OCI-LY3 (cell line): ENCODE measurements around the gene TMIGD3.

Source experiments
- CTCF ChIP-seq: fragments of 200-600, 300-600 bp; sonication (generic); IDR thresholded peaks from 2 replicates; pipeline ENCODE4 v1.5.1; 2014; ENCODE audit warnings: antibody characterized with exemption, low read length, low read depth
- EZH2phosphoT487 ChIP-seq: fragments of 200-600 bp; shearing (Covaris generic); IDR thresholded peaks from 2 replicates; pipeline ENCODE4 v1.6.1; 2018; ENCODE audit warnings: antibody characterized with exemption, mixed run types, low read depth

- TF ChIP-seq EZH2phosphoT487 (no peak), CTCF (no peak)
These were observed 664 bp upstream of the TMIGD3 start for GRCh38 chr1:111504097-111504496.
